ENCODE results near the gene KIDINS220.
"Not testable (repeated sequence)": the region's sequence is repeated elsewhere in the genome, so short reads cannot be mapped to it uniquely, and the experiment has no call there.

KIDINS220 gene

DNA sequence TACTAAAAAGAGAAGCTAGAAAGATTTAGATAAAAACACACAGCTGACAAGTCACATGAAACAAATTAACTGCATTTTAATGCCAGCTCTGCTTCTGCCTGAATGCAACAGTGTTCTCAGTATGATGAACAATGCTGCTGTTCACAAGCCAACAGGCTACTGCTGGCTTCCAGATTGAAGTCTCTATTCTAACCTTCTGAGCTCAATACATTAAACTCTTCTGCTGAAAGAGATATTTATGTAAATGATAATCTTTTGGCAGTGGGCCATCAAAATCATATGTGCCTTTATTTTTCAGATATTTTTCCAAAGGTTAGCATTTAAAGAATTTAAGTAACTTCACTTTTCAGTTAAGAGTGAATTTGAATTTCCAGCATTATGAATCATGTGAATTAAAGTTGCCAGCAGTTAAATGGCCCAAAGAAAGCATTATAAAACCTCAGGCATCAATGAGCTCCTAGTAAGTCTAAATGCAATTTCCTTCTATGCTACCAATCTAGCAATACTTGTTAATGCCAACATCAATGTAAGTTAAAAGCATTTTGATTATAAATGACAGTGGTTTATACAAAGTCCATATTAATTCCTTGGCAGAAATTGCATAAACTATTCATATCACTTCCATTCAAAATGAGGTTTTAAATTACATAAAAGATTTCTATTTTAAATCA is 83.2 kb downstream of the KIDINS220 start:
- no peak for DNase-seq (ENCODE audit: low spot score)

DNA sequence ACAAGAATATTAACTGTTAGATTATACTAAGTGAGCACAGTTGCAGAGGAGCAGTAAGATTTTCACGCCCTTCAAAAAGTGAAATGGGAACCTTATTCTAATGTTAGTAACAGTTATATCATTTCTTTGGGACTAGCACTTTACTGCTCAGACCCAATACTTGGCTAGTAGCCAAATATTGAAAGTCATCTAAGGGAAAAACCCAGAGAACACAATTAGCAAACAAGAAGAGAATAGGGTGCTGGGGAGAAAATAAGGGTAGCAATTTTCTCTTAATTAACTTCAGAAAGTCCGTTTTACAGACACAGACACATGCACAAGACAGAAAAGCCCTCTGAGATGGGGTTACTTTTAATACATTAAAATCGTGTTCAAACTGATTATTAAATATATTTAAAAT is 83.8 kb downstream of the KIDINS220 start:
- DNase-seq (ENCODE audit: low spot score), result no peak

DNA sequence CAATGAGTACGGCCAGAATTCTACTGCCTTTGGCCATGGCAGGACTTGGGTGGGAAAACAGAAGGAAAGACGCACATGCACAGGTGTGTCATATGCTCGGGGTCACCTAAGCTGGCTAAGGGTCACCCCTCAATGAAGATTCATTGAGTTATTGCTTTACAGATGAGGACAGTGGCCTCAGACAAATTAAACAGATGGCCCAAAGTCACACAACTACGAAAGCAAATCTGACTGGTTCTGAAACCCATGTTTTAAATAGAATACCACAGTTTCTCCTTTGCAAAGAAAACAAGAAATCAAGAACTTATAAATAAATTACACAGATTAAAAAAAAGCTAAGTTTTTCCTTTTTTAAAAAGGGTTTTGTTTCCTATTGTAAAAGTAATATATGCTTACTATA is 85.0 kb downstream of the KIDINS220 start:
- DNase-seq (ENCODE audit: low spot score), result no peak

DNA sequence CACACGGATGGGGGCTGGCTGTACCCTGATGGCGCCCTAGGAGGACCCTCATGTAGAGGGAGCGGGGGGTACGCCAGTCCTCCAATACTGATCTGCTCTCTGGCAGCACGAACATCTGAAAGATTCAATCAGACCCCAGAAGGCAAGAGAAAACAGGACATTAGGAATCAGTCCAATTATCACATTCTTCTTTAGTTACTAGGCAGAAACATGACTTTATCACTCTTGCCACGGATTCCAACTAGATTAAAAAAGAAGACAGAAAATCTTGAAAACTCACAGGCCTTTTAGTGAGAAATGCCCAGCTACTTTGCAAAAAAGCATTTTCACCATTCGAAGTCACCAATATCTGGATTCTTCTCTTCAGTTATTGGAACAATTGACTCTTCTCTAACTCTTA is 87.2 kb downstream of the KIDINS220 start:
- no peak for DNase-seq (ENCODE audit: low spot score)

DNA sequence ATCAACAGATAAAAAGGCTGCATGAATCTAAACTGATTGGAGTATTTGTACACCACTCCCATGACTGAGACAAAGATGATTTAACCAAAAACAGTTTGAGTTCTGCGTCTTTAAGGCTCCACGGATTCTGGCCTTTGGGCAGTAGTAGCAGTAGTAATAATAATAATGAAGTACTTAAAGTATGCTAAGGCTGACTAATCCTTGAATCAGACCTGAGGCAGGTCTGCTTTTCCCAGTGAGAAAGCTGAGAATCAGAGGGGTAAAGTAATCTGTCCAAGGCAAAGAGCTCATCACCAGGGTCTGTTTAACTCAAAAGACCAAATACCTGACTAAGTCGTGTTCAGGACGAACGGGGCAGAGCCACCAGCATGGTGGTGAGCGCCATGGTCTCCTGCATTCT is 94.2 kb downstream of the KIDINS220 start:
- DNase-seq (ENCODE audit: low spot score), result no peak

DNA sequence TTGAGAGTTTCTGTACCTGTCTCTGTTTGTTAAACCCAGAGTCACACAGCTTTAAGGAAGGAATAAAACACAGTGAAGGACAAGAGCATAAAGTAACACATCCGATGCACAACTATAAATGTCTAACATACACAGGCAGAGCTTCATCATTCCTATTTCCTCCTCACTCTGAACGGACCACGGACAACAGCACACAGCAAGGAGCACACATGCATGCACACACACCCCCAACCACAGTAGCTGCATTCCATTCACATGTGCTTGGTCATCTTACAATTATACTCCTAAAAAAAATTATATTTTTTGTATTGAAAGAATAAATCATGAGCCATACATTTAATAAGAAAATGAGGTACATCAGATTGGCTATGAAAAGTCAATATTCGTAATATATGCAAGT is 97.3 kb downstream of the KIDINS220 start:
- DNase-seq (ENCODE audit: low spot score), result no peak

DNA sequence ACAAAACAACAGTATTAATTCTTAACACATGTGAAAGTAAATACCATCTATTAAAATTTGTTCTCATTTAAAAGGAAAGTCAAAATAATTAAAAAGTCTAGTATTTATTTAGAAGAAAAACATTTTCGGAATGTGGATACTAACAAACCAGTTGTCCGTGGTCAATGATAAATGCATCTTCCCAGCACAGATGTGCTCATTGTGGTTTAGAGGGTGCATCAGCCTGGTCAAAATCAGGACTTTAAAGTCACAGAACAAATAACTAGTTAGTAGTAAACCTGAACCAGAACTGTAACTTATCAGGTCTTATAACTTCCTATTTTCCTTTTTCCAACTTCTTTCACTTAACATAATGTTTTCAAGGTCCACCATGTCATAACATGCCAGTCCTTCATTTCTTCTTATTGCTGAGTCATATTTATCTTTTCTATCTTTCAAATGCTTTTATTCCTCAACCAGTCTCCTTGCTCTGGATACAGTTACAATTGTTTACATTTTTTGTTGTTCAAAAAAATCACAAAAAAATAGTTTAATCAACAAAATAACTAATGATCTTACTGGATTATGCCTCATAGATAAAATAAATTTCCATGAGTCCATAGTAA is 99.7 kb downstream of the KIDINS220 start:
- no peak for DNase-seq (ENCODE audit: low spot score)

DNA sequence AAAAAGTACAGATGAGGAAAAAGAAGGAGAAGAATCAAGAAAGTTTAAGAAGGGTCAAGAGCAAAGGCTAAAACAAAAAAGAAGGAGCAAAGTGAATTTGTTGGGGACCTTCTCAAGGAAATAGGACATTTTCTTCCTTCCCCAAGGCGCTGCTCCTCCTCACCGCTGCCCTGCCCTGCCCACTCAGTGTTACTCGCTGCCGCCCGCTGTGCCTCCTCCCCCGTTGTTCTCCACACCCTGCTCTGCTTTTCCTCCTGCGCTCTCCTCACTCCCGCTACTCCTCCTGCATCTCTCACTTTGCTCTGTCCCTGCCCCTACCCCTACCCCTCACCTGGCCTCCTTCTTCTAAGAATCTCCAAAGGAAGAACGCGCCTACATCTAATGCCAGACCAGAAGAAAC is 104.8 kb downstream of the KIDINS220 start:
- DNase-seq (ENCODE audit: low spot score), result no peak

DNA sequence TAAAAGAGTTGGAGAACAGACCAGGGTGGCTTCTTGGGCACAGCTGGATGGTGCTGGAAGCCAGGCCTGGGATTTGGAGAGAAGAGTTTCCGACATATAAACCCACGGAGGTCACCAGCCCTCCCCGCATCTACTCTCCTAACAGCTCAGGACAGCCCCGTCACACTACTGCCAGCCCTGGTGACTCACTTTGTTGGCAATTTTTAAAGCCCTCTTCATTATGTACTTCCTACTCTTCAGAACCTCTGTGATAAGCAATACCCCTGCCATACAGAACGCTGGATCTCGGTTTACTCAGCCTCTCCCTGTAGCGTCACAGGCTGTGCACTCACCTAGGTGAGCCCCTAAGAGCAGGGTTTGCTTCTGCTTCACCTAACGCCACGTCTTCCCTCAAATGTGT is 107.5 kb downstream of the KIDINS220 start:
- no peak for DNase-seq (ENCODE audit: low spot score)

DNA sequence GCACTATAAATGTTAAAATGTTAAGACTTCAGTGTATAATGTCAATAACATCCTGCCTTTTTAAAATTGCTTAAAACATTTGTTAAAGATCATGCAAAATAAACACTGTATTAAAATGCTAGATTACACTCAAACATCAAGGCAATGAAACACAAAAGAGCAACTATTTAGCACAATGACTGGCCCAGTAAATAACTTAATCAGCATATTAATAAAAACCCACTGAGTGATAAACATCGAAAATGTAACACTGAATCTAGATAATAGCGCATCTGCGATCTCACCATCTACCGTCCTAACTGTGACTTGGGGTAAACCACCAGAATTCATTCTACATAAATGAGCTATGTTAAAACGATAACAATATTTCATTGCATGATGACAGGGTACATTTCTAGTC is 108.3 kb downstream of the KIDINS220 start:
- DNase-seq (ENCODE audit: low spot score), result not testable (repeated sequence)

DNA sequence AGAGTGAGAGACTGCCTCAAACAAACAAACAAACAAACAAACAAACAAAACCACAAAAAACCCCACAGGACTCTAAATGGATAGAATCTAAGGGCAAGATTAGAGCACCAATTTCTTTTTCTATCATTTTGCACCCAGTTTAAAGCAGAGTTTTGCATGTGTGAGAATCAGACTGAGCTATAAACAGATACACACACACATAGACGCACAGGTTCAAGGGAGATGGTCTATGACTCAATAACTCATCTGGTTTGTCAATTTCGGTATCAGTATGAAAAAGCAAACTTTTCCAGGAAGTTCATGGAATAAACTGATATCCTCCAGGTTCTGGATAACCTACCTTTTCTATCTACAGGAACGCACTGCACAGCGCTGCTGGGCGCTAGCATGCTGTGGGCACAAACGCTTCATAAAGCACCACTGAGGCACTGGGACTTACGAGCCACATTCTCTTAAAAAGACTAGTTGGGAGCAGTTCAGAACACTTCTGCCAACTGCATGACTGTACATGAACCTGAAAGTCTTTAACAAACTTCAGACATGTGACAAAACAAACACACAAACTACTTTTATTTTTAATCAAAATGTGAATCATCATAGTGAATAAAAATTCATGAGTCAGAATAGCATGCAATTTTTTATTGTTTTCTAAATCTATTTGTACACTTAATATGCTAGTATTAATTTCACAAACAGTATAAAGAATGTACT is 109.0 kb downstream of the KIDINS220 start:
- DNase-seq (ENCODE audit: low spot score), result no peak

DNA sequence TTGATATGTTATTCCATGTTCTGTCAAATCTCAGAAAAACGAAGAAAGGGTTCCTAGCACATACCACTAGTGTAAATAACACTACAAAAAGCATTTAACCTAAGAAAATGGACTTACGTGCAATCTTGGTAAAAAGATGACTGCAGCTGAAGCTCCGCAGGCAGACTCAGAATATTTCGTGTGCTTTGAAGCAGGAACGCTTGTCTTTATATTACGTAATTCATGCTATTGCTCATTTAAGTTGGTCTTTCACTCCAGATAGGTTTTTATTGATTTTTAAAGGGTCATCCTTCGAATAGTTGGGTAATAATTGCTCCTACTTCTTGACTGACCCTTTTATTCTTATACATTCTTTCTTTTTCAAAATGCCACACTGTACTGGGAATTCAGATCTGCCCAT is 111.6 kb downstream of the KIDINS220 start:
- DNase-seq (ENCODE audit: low spot score), result no peak

DNA sequence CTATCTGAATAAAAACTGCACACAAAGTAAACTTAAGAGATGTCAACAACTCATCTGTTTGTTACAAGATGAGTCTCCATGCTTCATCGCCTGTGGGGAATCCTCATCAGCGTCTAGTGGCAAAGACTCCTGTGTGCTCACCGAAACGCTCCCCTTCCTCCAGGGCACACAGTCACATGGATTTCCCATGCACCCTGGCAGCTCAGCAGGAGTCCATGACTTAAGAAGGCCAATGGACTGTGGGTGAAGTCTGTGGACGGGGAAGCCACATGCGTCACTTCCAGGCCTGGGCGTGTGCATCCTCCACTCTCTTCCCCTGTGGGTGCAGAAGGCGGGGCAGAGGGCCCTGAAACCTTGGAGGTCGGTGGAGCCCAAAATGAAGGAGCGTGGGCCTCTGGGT is 114.4 kb downstream of the KIDINS220 start:
- no peak for DNase-seq (ENCODE audit: low spot score)

DNA sequence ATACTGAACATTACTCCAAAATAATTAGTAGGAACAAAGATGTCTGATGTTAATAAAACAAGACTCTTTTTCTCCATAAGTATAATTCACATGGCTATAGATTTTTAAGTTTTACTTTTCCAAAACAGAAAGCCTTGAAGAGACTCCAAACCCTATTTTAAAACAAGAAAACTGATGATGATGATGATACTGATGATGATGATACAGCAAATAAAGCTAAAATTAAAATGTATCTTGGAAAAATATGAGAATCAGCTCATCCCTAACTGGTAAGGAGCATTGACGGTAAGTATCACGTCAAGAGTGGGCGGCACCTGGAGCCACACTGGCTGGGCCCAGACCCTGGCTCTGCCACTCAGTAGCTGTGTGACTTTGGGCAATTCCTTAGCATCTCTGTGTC is 116.0 kb downstream of the KIDINS220 start:
- no peak for DNase-seq (ENCODE audit: low spot score)

DNA sequence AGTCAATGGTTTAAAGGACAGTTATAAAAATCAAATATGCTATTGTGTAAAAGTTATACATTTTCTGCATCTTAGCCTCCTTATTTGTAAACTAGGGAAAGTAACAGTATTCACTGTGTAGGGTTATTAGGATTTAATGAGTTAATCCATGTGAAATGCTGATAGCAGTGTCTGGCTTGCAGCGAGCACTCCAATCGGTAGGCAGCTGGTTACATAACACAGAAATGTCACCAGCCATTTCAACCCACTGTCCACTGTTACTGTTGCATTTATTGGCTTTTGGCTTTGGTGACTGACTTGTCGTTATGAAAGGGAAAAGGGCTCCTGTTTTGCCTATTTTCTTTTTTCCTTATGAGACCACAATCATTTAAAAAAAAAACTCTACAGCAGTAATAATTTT is 116.7 kb downstream of the KIDINS220 start:
- no peak for DNase-seq (ENCODE audit: low spot score)

DNA sequence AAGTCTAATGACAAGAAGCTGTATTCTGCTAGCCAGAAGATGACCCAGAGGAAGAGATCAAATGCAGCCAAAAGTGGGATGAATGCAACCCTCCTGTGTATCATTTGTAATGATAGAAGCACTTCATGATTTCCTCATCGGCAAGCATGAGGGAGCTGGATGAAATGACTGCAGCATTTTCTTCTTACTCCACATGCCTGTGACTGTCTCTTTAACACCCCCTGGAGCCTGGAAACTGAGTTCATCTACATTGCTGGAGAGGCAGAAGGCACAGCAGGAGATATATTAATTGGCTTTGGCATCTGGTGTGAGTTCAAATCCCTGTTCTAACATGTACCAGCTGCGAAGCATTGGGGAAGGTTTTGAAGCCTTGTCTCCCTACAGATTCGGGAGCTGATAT is 117.9 kb downstream of the KIDINS220 start:
- no peak for DNase-seq (ENCODE audit: low spot score)

DNA sequence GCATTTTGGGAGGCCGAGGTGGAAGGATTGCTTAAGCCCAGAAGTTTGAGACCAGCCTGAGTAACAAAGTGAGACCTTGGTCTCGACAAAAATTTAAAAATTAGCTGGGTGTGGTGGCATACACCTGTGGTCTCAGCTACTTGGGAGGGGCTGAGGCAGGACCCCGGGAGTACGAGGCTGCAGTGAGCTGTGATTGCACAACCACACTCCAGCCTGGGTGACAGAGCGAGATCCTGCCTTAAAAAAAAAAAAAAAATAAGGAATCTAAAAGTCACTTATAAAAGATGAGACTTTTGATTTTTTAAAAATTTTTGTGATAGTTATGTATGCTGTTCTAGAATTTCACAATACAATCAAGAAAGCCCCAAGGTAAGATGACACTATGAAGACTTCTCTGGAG is 122.4 kb downstream of the KIDINS220 start:
- DNase-seq (ENCODE audit: low spot score), result no peak

DNA sequence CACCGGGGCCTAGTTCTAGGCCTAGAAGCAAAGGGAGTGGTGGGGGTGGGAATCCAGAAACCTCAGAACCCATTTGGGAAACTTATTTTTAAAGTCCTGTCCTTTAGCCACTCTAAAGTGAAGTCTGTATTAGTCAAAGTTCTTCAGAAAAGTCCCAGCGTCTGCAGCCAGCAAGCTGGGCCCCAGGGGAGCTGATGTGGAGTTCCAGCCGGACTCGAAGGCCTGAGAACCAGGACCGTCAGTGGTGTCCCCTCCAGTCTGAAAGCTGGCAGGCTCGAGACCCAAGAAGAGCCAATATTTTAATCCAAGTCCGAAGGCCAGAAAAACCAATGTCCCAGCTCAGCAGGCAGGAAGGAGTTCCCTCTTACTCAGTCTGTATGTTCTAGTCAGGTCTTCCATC is 123.1 kb downstream of the KIDINS220 start:
- no peak for DNase-seq (ENCODE audit: low spot score)

DNA sequence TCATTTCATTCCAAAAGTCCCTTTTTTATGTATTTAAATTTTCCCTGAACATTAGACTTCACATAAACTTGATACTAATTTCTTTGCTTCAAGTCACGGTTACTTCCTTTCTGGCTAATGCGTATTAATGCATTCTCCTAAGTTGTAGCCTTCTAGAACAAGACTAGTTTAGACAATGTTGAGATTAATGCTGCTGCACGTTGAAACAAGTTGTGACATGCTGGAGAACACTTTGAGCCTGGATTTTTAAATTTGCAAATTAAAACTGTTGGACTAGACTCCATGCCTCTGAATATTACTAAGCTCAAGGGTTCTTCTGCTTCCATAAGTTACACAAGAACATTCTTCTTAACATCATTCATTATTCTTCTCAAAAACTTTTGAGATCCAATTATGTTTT is 126.5 kb downstream of the KIDINS220 start:
- no peak for DNase-seq (ENCODE audit: low spot score)

DNA sequence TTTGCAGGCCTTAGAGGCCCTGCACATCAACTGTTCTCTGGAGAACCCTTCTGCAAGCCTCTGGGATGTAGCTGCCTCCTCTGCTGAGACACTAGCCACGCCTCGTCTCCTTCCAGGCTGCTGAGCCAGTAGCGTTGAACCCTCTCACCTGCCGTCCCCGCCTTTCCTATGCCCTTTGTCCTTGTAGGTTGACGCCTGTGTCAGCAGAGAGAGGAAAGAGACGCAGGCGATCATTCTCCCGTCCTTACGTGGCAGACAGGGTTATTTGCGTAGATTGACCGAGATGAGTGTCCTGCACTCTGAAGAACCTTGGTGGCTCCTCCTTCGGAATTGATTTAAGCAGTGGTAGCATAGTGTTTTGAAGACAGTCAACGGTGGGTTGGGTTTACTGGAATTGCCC is 127.8 kb downstream of the KIDINS220 start:
- DNase-seq (ENCODE audit: low spot score), result no peak

DNA sequence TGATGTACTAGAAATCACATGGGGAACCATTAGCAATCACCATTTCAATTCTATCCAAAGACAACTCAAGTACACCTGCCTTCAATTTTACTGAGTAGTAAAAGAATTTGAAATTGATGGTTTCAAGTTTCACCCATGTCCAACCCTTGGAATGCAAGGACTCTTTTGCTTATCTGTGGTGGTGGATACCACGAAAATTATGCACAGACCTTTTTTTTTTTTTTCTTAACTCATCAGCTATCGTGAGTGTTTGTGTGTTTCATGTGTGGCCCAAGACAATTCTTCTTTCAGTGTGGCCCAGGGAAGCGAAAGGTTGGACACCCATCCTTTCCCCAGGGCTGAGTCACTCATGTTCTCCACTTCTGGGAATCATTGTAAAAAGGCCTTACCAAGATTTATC is 132.5 kb downstream of the KIDINS220 start:
- DNase-seq (ENCODE audit: low spot score), result no peak

DNA sequence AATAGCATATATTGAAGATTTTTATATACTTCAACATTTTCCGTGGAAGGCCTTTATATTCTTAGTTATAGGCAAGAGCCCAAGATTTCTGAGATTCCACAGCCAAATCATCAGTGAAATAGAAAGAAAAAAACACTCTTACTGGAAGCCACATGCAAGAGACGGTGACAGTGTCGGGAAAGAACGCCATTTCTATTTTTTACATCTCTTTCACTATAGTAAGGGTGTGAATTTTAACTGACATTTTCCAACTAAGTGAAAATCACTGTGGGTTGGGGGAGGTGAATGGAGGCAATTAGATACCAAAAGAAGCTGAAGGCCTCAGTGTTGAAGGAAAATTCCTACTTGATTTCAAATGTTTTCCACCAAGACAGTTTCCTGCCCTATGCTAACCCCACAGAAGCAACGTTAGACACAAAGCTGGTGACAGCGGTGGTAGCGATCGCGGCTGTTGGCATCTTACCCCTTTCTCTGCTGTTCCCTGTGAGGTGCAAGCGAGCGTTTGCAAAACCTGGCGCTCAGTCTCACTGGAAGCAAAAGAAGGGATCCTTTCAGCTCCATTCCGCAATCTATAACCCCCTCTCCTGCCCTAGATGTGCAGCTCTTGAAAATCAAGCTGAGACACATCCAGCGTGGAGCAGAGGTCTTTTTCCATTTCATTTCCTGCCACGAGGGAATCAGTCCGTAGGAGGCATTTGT is 135.6 kb downstream of the KIDINS220 start:
- DNase-seq (ENCODE audit: low spot score), result no peak

DNA sequence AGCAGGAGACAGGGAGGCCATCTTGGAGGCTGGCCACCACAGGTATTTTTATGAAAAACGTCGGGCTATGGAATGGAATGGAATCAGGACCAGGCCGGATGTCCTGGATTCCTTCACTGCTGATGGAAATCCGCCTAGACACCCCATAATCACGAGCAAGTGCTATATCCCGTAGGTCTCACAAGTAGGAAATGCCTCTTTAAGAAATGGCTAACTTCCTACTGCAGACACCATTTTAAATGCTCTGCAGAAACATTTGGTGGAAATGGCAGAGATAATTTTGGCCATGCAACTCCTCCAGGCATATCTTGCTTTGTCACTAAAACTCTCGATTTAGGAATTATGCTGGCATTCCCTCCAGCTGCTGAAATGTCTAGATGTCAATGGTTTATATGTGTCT is 137.6 kb downstream of the KIDINS220 start:
- no peak for DNase-seq (ENCODE audit: low spot score)
